Gastrocnemius medialis (tissue), 4 donors: ENCODE measurements around the gene PLCXD1.
"Not testable (repeated sequence)": the region's sequence is repeated elsewhere in the genome, so short reads cannot be mapped to it uniquely, and the experiment has no call there.

ENCODE experiments used
- POLR2A ChIP-seq, 2 donors: fragments of 450-650 bp; IDR thresholded peaks; one replicate each; pipeline ENCODE4 v1.6.1; 2017; ENCODE audit warnings: antibody characterized with exemption in 2 of 2, mild to moderate bottlenecking in 2 of 2, moderate library complexity in 2 of 2
- TF ChIP-seq, protein P1 (sequence below), 5 experiments: fragments of 450-650 bp in 3 of 5; fragments of 200-600 bp in 2 of 5; sonication (generic) in 2 of 5; IDR thresholded peaks in 4 of 5; conservative IDR thresholded peaks in 1 of 5; 1 replicate in 4 of 5; 2 replicates in 1 of 5; pipeline ENCODE4 v1.5.1; 2016 to 2019; ENCODE audit warnings: antibody characterized with exemption in 5 of 5, mild to moderate bottlenecking in 3 of 5, moderate library complexity in 3 of 5

GRCh38 chrX:282000-282681 is 960 bp downstream of the PLCXD1 start:
- TF ChIP-seq, protein P1, sequence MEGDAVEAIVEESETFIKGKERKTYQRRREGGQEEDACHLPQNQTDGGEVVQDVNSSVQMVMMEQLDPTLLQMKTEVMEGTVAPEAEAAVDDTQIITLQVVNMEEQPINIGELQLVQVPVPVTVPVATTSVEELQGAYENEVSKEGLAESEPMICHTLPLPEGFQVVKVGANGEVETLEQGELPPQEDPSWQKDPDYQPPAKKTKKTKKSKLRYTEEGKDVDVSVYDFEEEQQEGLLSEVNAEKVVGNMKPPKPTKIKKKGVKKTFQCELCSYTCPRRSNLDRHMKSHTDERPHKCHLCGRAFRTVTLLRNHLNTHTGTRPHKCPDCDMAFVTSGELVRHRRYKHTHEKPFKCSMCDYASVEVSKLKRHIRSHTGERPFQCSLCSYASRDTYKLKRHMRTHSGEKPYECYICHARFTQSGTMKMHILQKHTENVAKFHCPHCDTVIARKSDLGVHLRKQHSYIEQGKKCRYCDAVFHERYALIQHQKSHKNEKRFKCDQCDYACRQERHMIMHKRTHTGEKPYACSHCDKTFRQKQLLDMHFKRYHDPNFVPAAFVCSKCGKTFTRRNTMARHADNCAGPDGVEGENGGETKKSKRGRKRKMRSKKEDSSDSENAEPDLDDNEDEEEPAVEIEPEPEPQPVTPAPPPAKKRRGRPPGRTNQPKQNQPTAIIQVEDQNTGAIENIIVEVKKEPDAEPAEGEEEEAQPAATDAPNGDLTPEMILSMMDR (IDR thresholded peaks at IDR 0.05 in 4 of 5, conservative IDR thresholded peaks at IDR 0.05 in 1 of 5) = not testable (repeated sequence)
- TF ChIP-seq POLR2A (IDR thresholded peaks at IDR 0.05) = not testable (repeated sequence)
